ENCODE measurements around the gene ACMSD. TPM values are rescaled to one million over a fixed set of nuclear protein-coding genes. Genes with fewer than 3 reads are reported as not detected.
"Not testable (repeated sequence)": the region's sequence is repeated elsewhere in the genome, so short reads cannot be mapped to it uniquely, and the experiment has no call there.

ACMSD gene
- total RNA-seq, 1 experiment from 2014 or later = not detected

DNA sequence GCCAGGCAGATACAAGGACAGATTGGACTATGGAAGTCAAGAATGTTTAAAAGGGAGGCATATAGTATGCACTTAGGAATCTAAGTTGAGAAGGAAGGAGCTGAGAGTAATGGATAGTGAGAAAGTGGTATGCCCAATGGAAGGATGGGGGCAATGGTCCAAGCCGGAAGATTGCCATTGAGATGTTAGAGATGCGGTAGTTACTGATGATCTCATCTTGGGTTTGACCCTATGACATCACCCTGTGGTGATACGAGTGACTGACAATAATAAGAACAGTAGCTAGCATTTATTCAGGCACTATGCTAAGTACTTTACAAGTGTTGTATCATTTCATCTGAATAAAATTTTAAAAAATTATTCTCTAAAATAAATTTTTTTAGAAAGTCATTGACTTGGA is 38.5 kb upstream of the ACMSD start:
- intact Hi-C loops (cut with micrococcal nuclease; ENCODE audit: unreplicated experiment) = no loop called here
- peaks cover 3% of the 10 kb centered on the region for H3K27me3 Mint-ChIP-seq (ENCODE audit: insufficient read depth, unreplicated experiment)
- H3K9me3 Mint-ChIP-seq (ENCODE audit: unreplicated experiment) = peaks cover 18% of the 10 kb centered on the region
- Histone ChIP-seq H3K9me3 (0 out of 2 replicates have a peak, but pooled peaks cover 3% of the 10 kb centered on the region), H3K36me3 (ENCODE audit: control insufficient read depth, insufficient read depth, low read length) (no peaks in the 10 kb centered on the region), H3K4me1 (no peaks in the 10 kb centered on the region), H3K4me3 (ENCODE audit: low read depth, low read length) (no peak overlapping the region), H3K27me3 (replicated peaks; ENCODE audit: control insufficient read depth, insufficient read depth, low read length) (no peaks in the 10 kb centered on the region)
- H3K4me1 Mint-ChIP-seq (ENCODE audit: low read depth, unreplicated experiment) = no peaks in the 10 kb centered on the region
- POLR2A ChIA-PET = no interaction called here
- DNase-seq = no peak
- BruUV-seq (replicated peaks) = no TSS peak
- CTCF ChIA-PET = no interaction called here
- no peak overlapping the region for H3K4me3 Mint-ChIP-seq (ENCODE audit: unreplicated experiment)
- no peak overlapping the region for H3K27ac Mint-ChIP-seq (ENCODE audit: unreplicated experiment)
- no peaks in the 10 kb centered on the region for H3K36me3 Mint-ChIP-seq (ENCODE audit: insufficient read depth, unreplicated experiment)
- TF ChIP-seq, protein P1, sequence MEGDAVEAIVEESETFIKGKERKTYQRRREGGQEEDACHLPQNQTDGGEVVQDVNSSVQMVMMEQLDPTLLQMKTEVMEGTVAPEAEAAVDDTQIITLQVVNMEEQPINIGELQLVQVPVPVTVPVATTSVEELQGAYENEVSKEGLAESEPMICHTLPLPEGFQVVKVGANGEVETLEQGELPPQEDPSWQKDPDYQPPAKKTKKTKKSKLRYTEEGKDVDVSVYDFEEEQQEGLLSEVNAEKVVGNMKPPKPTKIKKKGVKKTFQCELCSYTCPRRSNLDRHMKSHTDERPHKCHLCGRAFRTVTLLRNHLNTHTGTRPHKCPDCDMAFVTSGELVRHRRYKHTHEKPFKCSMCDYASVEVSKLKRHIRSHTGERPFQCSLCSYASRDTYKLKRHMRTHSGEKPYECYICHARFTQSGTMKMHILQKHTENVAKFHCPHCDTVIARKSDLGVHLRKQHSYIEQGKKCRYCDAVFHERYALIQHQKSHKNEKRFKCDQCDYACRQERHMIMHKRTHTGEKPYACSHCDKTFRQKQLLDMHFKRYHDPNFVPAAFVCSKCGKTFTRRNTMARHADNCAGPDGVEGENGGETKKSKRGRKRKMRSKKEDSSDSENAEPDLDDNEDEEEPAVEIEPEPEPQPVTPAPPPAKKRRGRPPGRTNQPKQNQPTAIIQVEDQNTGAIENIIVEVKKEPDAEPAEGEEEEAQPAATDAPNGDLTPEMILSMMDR (IDR thresholded peaks at IDR 0.05; ENCODE audit: insufficient read depth in 1 of 2, low read depth in 1 of 2, low read length in 1 of 2, severe bottlenecking in 1 of 2, unreplicated experiment in 1 of 2) = no peak

- no TSS peak for BruUV-seq (replicated peaks)
- H3K4me3 Mint-ChIP-seq (ENCODE audit: unreplicated experiment) = no peak overlapping the region
- H3K9me3 ChIP-seq = 0 out of 2 replicates have a peak, but pooled peaks cover 3% of the 10 kb centered on the region
- peaks cover 22% of the 10 kb centered on the region for H3K9me3 Mint-ChIP-seq (ENCODE audit: unreplicated experiment)
- DNase-seq = no peak
- H3K36me3 ChIP-seq (ENCODE audit: control insufficient read depth, insufficient read depth, low read length) = no peaks in the 10 kb centered on the region
- peaks cover 3% of the 10 kb centered on the region for H3K27me3 Mint-ChIP-seq (ENCODE audit: insufficient read depth, unreplicated experiment)
- TF ChIP-seq, protein P1 (IDR thresholded peaks at IDR 0.05; ENCODE audit: insufficient read depth in 1 of 2, low read depth in 1 of 2, low read length in 1 of 2, severe bottlenecking in 1 of 2, unreplicated experiment in 1 of 2) = no peak
- no peaks in the 10 kb centered on the region for H3K36me3 Mint-ChIP-seq (ENCODE audit: insufficient read depth, unreplicated experiment)
- intact Hi-C loops (cut with micrococcal nuclease; ENCODE audit: unreplicated experiment) = no loop called here
- ChIA-PET POLR2A (no interaction called here), CTCF (no interaction called here)
- no peak overlapping the region for H3K27ac Mint-ChIP-seq (ENCODE audit: unreplicated experiment)
- H3K4me3 ChIP-seq (ENCODE audit: low read depth, low read length) = no peak overlapping the region
- H3K27me3 ChIP-seq (replicated peaks; ENCODE audit: control insufficient read depth, insufficient read depth, low read length) = no peaks in the 10 kb centered on the region
- no peaks in the 10 kb centered on the region for H3K4me1 Mint-ChIP-seq (ENCODE audit: low read depth, unreplicated experiment)
- H3K4me1 ChIP-seq = no peaks in the 10 kb centered on the region
Measured at GRCh38 chr2:134800341-134800740, 38.1 kb upstream of the ACMSD start.

- H3K27ac Mint-ChIP-seq (ENCODE audit: unreplicated experiment); H3K36me3 ChIP-seq (ENCODE audit: control insufficient read depth, insufficient read depth, low read length); CTCF ChIA-PET; H3K4me3 Mint-ChIP-seq (ENCODE audit: unreplicated experiment); DNase-seq; H3K4me1 Mint-ChIP-seq (ENCODE audit: low read depth, unreplicated experiment); H3K36me3 Mint-ChIP-seq (ENCODE audit: insufficient read depth, unreplicated experiment); H3K9me3 ChIP-seq; POLR2A ChIA-PET; BruUV-seq (replicated peaks); H3K4me3 ChIP-seq (ENCODE audit: low read depth, low read length); H3K27me3 Mint-ChIP-seq (ENCODE audit: insufficient read depth, unreplicated experiment); intact Hi-C loops (cut with micrococcal nuclease; ENCODE audit: unreplicated experiment); H3K27me3 ChIP-seq (replicated peaks; ENCODE audit: control insufficient read depth, insufficient read depth, low read length); H3K4me1 ChIP-seq: not testable (repeated sequence)
- peaks cover 42% of the 10 kb centered on the region for H3K9me3 Mint-ChIP-seq (ENCODE audit: unreplicated experiment)
Measured at GRCh38 chr2:134803609-134804405, 34.6 kb upstream of the ACMSD start.

Measured in Caco-2 (cell line).